ENCODE measurements around the gene SMU1.

DNA sequence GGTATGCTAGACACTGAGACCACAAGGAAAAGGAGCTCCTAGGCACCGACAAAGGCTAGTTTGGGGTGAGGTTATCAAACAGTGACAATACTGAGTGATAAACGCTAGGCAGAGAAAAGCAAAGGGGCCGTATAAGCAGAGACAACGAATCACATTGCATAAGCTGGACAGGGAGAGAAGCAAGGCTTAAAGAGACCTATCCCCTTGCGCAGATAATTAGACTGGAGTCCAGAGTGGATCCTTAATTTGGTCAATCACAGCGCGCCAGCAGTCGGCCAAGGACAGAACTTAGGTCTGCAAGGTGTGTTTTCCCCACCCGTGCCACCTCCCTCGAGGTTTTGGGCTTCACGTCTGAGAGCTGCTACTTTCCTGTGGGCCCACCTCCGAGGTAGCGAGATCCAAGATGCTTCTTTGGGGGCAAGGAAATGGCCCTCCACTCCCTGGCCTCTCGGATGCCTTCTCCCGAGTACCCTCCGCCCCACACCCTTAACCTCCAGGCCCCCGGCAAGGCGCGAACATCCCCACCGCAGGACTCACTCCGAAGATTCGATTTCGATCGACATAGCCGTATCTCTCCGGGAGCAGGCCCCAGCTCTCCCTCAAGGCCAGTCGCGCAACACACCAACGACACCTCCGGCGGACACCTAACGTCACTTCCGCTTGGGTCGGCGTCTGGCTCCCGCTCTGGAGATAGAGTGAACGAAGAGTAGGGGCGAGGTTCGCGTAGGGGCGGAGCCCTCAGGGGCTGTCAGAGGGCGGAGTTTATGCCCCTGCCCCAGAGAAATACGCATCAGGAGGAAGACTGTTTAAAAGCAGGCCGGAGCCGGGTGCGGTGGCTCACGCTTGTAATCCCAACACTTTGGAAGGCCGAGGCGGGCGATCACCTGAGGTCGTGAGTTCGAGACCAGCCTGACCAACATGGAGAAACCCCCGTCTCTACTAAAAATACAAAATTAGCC is at the start of gene SMU1:
- TF ChIP-seq GATA2 (IDR thresholded peaks at IDR 0.05; ENCODE audit: low read depth, low read length) (no peak), GATA3 (IDR thresholded peaks at IDR 0.05; ENCODE audit: low read depth, low read length) (no peak)

Data from SH-SY5Y (cell line).